ENCODE results near the gene ZNHIT6.
"Not testable (repeated sequence)": the region's sequence is repeated elsewhere in the genome, so short reads cannot be mapped to it uniquely, and the experiment has no call there.

ZNHIT6 gene, protein sequence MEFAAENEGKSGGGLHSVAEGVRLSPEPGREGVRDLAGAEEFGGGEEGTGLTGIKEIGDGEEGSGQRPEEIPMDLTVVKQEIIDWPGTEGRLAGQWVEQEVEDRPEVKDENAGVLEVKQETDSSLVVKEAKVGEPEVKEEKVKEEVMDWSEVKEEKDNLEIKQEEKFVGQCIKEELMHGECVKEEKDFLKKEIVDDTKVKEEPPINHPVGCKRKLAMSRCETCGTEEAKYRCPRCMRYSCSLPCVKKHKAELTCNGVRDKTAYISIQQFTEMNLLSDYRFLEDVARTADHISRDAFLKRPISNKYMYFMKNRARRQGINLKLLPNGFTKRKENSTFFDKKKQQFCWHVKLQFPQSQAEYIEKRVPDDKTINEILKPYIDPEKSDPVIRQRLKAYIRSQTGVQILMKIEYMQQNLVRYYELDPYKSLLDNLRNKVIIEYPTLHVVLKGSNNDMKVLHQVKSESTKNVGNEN

DNA sequence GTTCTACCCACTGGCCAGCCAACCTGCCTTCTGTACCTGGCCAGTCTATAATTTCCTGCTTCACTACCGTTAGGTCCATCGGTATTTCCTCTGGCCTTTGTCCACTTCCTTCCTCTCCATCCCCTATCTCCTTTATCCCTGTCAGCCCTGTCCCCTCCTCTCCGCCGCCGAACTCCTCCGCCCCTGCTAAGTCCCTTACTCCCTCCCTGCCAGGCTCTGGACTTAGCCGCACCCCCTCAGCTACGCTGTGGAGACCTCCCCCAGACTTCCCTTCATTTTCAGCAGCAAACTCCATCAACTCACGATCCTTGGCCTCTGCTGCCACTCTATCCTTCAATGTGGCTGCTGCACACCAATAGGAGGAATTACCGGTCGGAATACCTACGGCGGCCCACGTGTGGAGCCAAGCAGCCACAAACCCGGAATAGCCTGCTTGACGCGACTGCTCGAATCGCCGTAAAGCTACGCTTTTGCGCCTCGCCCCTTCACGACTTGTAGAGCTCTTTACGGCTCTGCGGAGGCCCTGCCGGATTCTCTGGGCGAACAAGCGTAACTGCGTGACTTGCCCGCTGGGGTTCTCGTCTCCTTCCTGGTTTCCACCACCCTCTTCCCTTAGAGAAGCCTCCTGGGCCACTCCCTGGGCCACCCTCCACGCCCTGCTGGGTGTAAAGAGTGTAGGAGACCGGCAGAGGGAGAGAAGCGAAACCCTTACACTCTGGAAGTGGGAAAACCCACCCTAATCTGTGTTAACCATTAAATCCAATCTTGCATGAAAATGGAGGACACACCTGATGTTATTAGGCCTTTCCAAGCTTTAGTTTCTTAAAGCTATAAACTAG is at the start of gene ZNHIT6:
Gene ZNHIT6 (minus strand): TSS at position 444 of the 839 bp plus-strand sequence. CDS start 149 bp downstream, at position 295.
- peak; percentile 75 for DNase-seq

- DNase-seq, result no peak
Measured at GRCh38 chr1:85756864-85757263, 48.6 kb upstream of the ZNHIT6 start.

DNA sequence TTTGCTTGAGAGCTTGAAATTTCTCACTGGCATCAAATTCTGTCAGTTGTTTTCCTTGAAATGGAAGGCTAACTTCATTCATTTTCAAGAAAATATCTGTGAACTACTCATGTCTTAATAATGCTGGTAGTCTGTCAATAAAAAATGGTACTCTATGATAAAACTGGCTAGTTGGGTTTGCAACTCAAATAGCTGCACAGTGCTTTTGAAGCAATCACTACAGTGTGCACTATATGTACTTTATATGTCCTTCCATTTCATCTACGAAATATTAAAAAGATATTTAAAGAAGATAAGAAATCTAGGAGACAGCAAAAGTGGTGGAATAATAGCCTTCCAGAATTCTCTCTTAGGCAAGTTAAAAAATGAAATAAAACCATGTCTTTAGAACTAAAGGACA is 39.9 kb upstream of the ZNHIT6 start:
- no peak for DNase-seq

DNA sequence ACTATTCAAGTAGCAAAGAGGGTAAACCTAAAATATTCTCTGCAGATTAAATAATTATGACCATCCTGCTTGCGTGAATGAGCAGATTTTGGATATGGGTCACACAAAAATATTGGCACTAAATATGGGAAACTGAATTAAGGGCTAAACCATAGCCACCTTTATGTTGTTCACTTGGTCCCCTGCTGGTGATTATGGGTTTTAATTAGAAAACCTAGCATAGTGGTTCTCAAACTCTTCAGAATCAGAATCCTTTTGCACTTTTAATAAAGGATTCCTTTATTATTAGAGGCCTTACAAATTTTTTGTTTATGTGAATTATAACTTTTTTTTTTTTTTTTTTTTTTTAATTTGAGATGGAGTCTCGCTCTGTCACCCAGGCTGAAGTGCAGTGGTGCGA is 38.5 kb upstream of the ZNHIT6 start:
- no peak for DNase-seq

DNA sequence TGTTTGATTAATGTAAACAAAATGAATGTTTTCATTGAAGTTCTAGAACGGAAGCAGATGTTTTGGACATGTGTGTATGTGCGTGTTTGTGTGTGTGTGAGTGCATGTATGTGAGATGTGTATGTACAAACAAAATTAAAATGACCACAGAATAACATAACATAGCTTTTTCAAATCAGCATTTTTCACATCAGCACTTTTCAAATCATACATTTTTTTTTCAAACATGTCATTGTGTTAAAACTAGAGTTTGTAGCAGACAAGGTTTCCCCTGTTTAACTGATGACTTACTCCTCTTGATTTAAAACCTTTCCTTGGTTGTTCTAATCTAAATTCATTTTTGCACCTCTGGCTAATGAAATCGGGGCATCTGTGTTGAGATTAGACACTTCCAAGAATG is 35.6 kb upstream of the ZNHIT6 start:
- DNase-seq, result no peak

DNA sequence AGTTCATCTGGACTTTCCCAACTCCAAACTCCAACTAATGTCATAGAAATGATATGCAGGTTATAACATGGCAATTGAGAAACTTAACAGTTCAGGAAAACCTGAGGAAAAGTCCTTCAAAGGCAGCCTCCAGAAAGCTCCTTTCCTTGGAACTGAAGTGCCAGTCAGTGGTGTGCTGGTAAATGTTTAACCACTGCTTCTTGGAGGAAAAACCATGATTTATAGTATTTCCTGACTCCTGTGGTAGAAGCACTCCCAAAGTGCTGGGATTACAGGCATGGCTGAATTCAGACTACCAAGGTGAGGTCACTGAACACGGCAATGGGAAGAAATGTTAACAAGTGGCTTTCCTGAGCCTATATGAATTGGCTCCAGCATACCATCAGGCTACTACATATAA is 26.7 kb upstream of the ZNHIT6 start:
- DNase-seq, result no peak

DNA sequence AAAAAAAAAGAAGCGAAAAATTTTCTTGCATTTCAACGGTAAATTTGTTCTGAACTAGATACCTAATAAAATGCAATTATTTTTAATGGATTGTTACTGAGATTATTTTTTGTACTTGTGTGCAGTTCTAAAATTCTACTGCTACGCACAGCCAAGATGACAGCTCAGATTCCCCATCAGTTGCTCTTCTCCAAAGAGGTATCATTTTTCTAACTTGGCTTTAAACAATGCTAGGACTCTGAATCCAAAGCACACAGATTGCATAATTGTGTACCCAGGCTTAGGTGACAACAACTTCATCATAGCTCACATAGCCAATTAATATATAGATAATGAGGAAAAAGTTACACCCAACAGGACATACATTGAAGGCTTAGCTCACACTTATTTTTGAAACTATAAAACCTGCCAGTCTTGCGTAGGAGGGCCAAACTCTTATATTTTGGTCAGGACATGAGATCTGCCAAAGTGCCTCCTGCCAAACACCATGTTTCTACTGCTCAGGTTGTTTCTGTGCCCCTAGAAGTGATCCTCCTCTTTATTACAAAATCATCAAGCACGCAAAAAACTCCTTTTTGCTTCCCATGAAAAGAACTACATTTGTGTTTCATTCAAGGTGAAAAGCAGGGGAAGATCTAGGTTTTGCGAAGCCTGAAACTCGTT is 10.6 kb upstream of the ZNHIT6 start:
- DNase-seq, result no peak

DNA sequence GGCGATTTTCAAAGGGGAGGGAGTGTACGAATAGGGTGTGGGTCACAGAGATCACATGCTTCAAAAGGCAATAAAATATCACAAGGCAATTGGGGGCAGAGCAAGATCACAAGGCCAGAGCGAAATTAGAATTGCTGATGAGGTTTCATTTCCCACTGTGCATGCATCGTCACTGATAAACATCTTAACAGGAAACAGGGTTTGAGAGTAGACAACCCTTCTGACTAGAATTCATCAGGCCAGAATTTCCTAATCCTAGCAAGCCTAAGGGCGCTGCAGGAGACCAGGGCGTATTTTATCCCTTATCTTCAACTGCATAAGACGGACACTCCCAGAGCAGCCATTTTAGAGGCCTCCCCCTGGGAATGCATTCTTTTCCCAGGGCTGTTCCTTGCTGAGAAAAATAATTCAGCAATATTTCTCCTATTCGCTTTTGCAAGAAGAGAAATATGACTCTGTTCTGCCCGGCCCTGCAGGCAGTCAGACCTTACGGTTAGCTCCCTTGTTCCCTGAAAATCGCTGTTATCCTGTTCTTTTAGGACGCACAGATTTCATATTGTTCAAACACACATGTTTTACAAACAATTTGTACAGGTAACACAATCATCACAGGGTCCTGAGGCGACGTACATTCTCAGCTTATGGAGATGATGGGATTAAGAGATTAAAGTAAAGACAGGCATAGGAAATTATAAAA is 6.3 kb upstream of the ZNHIT6 start:
- not testable (repeated sequence) for DNase-seq

GRCh38 chr1:85708829-85709227 is 595 bp upstream of the ZNHIT6 start:
- DNase-seq, result no peak

GRCh38 chr1:85707267-85707989 is 805 bp downstream of the ZNHIT6 start:
- DNase-seq, result no peak

DNA sequence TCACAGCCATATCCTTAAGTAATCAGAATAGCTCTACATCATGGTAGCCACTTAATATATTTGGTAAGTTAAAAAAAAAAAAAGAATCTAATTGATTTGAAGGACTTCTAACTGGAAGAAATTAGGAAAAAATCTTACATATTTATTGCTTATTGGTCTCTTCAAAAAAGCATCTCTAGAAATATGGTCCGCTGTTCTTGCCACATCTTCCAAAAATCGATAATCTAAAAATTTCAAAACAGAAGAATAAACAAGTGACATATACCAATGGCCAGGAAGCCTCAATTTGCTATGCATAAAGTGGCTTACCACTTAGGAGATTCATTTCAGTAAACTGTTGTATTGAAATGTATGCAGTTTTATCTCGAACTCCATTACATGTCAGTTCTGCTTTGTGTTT is 2.3 kb downstream of the ZNHIT6 start:
- DNase-seq, result no peak

- DNase-seq, result no peak
Measured at GRCh38 chr1:85700422-85700821, 7.8 kb downstream of the ZNHIT6 start.

GRCh38 chr1:85697895-85698294 is 10.3 kb downstream of the ZNHIT6 start:
- no peak for DNase-seq

DNA sequence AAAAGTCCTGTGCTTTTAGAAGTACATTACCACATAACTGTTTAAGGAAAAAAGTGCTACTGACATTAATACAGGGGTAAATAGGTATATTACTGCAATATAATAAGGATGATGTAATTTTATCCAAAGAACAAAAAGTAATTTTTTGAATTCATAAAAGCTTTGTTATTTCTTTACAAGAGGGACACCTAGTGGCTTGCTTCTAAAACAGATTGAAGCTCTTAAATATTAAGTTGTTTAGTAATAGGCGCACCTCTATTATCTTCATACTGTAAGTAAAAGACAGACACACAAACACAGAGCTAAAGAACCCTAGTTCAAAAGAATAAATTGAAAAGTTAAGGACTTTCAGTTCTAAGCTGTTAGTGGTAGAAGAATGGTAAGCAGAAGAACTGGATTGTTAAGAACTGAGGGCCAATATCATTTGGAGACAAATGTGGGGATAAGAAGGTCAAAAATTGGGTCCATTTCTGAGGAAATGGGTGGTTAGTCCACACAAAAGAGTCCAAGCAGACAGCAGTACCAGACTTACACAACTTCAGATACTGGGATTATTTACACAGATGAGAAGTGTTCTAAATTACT is 15.4 kb downstream of the ZNHIT6 start:
- no peak for DNase-seq

DNA sequence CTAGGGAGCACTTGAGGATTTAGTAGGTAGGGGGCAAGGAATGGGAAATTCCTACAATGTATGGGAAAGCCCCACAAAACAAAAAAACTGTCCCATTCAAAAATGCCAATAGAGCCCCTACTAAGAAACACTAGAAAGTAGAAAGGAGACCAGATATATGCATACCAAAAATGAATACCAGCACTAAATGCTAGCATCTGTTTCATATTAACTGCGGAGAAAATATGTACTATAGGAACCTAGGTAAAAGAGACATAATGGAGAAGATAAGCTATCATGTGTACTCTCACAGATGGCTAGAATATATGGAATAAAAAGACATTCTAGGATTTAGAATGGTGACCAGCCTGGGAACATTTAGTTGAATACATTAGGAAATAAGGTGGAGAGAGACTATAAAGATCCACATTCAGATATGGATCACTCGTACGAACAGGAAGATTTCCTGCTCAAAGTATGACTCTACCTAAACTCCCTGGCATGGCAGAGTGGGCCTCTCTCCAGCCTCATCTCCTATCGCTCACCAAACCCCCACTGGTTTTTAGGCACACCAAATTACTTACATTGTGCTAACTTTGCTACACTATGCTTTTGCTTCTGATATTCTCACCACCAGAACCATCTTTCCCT is 18.3 kb downstream of the ZNHIT6 start:
- DNase-seq, result no peak

- no peak for DNase-seq
Measured at GRCh38 chr1:85683292-85684025, 24.8 kb downstream of the ZNHIT6 start.

DNA sequence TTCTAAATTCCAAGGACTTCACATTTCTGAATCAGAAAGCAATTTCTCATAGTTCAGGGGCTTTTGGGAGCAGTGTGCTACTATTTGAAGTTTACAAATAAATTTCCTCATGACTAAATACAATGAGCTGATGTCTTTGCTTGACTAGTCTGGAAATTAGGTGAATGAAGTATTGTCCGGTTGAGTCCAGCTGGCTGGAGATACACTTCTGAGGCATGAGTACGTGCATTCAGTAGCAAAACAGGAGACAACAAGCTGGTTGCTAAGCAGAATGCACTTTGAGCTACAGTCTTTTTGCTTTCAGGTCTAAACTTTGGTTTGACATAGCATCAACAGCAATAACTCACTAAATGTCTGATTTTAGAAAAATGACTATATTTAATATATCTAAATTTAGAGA is 27.1 kb downstream of the ZNHIT6 start:
- no peak for DNase-seq

- no peak for DNase-seq
Measured at GRCh38 chr1:85678193-85678592, 30.0 kb downstream of the ZNHIT6 start.

GRCh38 chr1:85677656-85678055 is 30.6 kb downstream of the ZNHIT6 start:
- no peak for DNase-seq

GRCh38 chr1:85672031-85672660 is 36.1 kb downstream of the ZNHIT6 start:
- no peak for DNase-seq
